Neural cell (in vitro differentiated cells): ENCODE results near the gene FFAR3. TPM values are rescaled to one million over a fixed set of nuclear protein-coding genes. Genes with fewer than 3 reads are reported as not detected.

Experiments
- H2AFZ ChIP-seq: fragments of 200-600, 300-800 bp; sonication (generic), shearing (Covaris generic); 2 replicates; pipeline ENCODE4 v1.6.0; 2014; ENCODE audit warnings: low read depth, mild to moderate bottlenecking, antibody characterized with exemption, low read length, moderate library complexity
- H3F3A ChIP-seq: fragments of 200-600 bp; shearing (Covaris generic); 2 replicates; pipeline ENCODE4 v1.6.1; 2016; ENCODE audit warnings: mild to moderate bottlenecking, moderate library complexity, mixed read lengths, antibody characterized with exemption, low read length; ENCODE audit not compliant: insufficient read depth, poor library complexity, severe bottlenecking
- H3K27ac ChIP-seq: fragments of 200-600, 300-800 bp; sonication (generic), shearing (Covaris generic); 2 replicates; pipeline ENCODE4 v1.5.1; 2014; ENCODE audit warnings: mild to moderate bottlenecking, low read length, moderate library complexity
- H3K27me3 ChIP-seq: fragments of 300-800, 200-600 bp; sonication (generic), shearing (Covaris generic); 2 replicates; pipeline ENCODE4 v1.6.0; 2014; ENCODE audit warnings: mild to moderate bottlenecking, low read depth, low read length, moderate library complexity; ENCODE audit not compliant: insufficient read depth
- H3K36me3 ChIP-seq: fragments of 300-800, 200-600 bp; sonication (generic), shearing (Covaris generic); 2 replicates; pipeline ENCODE4 v1.5.1; 2014; ENCODE audit warnings: mild to moderate bottlenecking, antibody characterized with exemption, low read length, moderate library complexity; ENCODE audit not compliant: insufficient read depth
- H3K4me2 ChIP-seq: fragments of 300-800, 200-600 bp; sonication (generic), shearing (Covaris generic); 2 replicates; pipeline ENCODE4 v1.6.0; 2014; ENCODE audit warnings: mild to moderate bottlenecking, low read length
- H3K4me3 ChIP-seq: fragments of 300-800, 200-600 bp; sonication (generic), shearing (Covaris generic); 2 replicates; pipeline ENCODE4 v1.5.1; 2014; ENCODE audit warnings: mild to moderate bottlenecking, low read length, moderate library complexity
- H3K79me2 ChIP-seq: fragments of 200-600 bp; shearing (Covaris generic); replicated peaks from 2 replicates; pipeline ENCODE4 v1.6.0; 2014; ENCODE audit warnings: mild to moderate bottlenecking, low read length, moderate library complexity; ENCODE audit not compliant: insufficient read depth
- H3K9ac ChIP-seq: fragments of 300-800, 200-600 bp; sonication (generic), shearing (Covaris generic); 2 replicates; pipeline ENCODE4 v1.6.1; 2016; ENCODE audit warnings: mild to moderate bottlenecking, low read length, mixed read lengths
- H3K9me2 ChIP-seq: fragments of 200-600 bp; shearing (Covaris generic); 2 replicates; pipeline ENCODE4 v1.6.1; 2016; ENCODE audit warnings: mild to moderate bottlenecking, low read length, mixed read lengths; ENCODE audit not compliant: insufficient read depth
- H3K9me3 ChIP-seq: fragments of 200-600, 300-800 bp; sonication (generic), shearing (Covaris generic); 2 replicates; pipeline ENCODE4 v1.6.1; 2016; ENCODE audit warnings: mild to moderate bottlenecking, mixed run types, low read length, moderate library complexity, mixed read lengths
- H4K20me1 ChIP-seq: fragments of 200-600 bp; shearing (Covaris generic); 2 replicates; pipeline ENCODE4 v1.6.1; 2016; ENCODE audit warnings: mild to moderate bottlenecking, mixed run types; ENCODE audit not compliant: insufficient read depth
- CTCF ChIP-seq: fragments of 450-650 bp; IDR thresholded peaks from 2 replicates; pipeline ENCODE4 v1.5.1; 2014; ENCODE audit warnings: antibody characterized with exemption, mild to moderate bottlenecking, moderate library complexity; ENCODE audit not compliant: poor library complexity, severe bottlenecking
- EP300 ChIP-seq: fragments of 450-650 bp; conservative IDR thresholded peaks from 2 replicates; pipeline ENCODE4 v1.6.1; 2014; ENCODE audit warnings: antibody characterized with exemption, mild to moderate bottlenecking, moderate library complexity; ENCODE audit not compliant: poor library complexity, severe bottlenecking
- EZH2 ChIP-seq: fragments of 200-600, 300-800 bp; shearing (Covaris generic), sonication (generic); IDR thresholded peaks from 2 replicates; pipeline ENCODE4 v1.6.1; 2014; ENCODE audit warnings: antibody characterized with exemption, low read length, borderline replicate concordance, mild to moderate bottlenecking; ENCODE audit not compliant: insufficient read depth, poor library complexity, severe bottlenecking
- MXI1 ChIP-seq: fragments of 450-650 bp; conservative IDR thresholded peaks from 2 replicates; pipeline ENCODE4 v1.6.1; 2014; ENCODE audit warnings: antibody characterized with exemption, mild to moderate bottlenecking; ENCODE audit not compliant: poor library complexity, severe bottlenecking
- POLR2AphosphoS5 ChIP-seq: IDR thresholded peaks from 2 replicates; pipeline ENCODE4 v1.6.1; 2012
- SMC3 ChIP-seq: fragments of 450-650 bp; conservative IDR thresholded peaks from 2 replicates; pipeline ENCODE4 v1.6.1; 2014; ENCODE audit warnings: antibody characterized with exemption, mild to moderate bottlenecking, moderate library complexity; ENCODE audit not compliant: poor library complexity
- TAF1 ChIP-seq: IDR thresholded peaks from 2 replicates; pipeline ENCODE4 v1.6.1; 2012; ENCODE audit warnings: low read depth
- polyA plus RNA-seq: library from polyadenylated mRNA; depleted of rRNA; stranded (reverse); fragments of >200 nt; gene quantifications from 2 replicates; pipeline ENCODE4 v1.2.3, GENCODE V29; 2014
- TF ChIP-seq, protein P1 (sequence below): IDR thresholded peaks from 2 replicates; pipeline ENCODE4 v1.6.1; 2012; ENCODE audit warnings: borderline replicate concordance

Gene FFAR3
- polyA plus RNA-seq, 1 donor from 2014 or later, result not detected

DNA sequence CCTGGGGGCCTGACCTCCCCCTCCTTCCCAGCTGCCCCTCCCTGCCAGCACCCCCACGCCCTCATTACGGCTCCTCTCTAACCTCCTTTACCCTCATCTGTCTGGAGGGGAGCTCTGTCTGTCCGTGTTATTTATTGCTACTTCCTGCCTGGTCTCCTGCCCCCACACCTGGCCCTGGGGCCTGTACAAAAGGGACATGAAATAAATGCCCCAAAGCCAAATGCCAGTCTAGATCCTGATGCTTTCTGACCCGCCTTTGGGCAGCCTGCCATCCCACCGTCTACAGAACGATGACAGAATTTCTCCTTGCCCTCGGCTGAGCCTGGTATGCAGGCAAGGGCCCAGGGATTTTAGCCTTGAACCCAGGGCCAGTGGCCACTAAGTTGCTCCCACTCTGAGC lies 44.7 kb upstream of the FFAR3 start:
- H4K20me1 ChIP-seq, result no peaks in the 10 kb centered on the region
- H3K4me3 ChIP-seq, result no peak overlapping the region
- no peaks in the 10 kb centered on the region for H3K9me3 ChIP-seq
- no peak overlapping the region for H3K27ac ChIP-seq
- H2AFZ ChIP-seq, result no peak overlapping the region
- no peak overlapping the region for H3K4me2 ChIP-seq
- H3K79me2 ChIP-seq, result no peaks in the 10 kb centered on the region
- H3K9me2 ChIP-seq, result no peaks in the 10 kb centered on the region
- no peak overlapping the region for H3K9ac ChIP-seq
- no peaks in the 10 kb centered on the region for H3K36me3 ChIP-seq
- no peaks in the 10 kb centered on the region for H3F3A ChIP-seq
- no peaks in the 10 kb centered on the region for H3K27me3 ChIP-seq
- TF ChIP-seq SMC3 (no peak), EZH2 (no peak), TAF1 (no peak), CTCF (no peak), MXI1 (no peak), POLR2AphosphoS5 (no peak), EP300 (no peak)
- TF ChIP-seq, protein P1, sequence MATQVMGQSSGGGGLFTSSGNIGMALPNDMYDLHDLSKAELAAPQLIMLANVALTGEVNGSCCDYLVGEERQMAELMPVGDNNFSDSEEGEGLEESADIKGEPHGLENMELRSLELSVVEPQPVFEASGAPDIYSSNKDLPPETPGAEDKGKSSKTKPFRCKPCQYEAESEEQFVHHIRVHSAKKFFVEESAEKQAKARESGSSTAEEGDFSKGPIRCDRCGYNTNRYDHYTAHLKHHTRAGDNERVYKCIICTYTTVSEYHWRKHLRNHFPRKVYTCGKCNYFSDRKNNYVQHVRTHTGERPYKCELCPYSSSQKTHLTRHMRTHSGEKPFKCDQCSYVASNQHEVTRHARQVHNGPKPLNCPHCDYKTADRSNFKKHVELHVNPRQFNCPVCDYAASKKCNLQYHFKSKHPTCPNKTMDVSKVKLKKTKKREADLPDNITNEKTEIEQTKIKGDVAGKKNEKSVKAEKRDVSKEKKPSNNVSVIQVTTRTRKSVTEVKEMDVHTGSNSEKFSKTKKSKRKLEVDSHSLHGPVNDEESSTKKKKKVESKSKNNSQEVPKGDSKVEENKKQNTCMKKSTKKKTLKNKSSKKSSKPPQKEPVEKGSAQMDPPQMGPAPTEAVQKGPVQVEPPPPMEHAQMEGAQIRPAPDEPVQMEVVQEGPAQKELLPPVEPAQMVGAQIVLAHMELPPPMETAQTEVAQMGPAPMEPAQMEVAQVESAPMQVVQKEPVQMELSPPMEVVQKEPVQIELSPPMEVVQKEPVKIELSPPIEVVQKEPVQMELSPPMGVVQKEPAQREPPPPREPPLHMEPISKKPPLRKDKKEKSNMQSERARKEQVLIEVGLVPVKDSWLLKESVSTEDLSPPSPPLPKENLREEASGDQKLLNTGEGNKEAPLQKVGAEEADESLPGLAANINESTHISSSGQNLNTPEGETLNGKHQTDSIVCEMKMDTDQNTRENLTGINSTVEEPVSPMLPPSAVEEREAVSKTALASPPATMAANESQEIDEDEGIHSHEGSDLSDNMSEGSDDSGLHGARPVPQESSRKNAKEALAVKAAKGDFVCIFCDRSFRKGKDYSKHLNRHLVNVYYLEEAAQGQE, result no peak

DNA sequence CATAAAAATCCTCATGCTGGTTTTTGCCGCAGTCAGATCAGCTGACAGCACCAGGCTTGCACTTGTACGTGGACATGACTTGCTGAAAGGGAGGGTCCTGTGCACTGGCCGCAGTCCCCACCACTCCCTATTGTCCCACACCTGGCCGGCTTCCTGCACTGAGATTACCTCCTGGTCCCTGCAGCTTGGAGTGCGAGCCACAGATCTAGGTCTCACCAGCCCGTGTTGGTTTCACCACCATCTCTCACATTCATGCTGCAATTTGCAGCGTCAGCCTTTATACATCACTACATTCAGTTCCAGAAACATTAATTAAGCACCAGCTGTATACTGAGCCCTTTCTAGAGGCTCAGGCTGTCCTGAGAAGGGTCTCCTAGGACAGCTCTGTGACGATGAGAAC lies 44.2 kb upstream of the FFAR3 start:
- TF ChIP-seq EZH2, result no peak
- no peak for TF ChIP-seq CTCF
- TF ChIP-seq, protein P1, result no peak
- TF ChIP-seq EP300, result no peak
- TF ChIP-seq SMC3, result no peak
- TF ChIP-seq MXI1, result no peak
- no peaks in the 10 kb centered on the region for H3K36me3 ChIP-seq
- no peak overlapping the region for H3K9ac ChIP-seq
- no peak overlapping the region for H3K4me2 ChIP-seq
- H3K27ac ChIP-seq, result no peak overlapping the region
- H3K27me3 ChIP-seq, result no peaks in the 10 kb centered on the region
- no peaks in the 10 kb centered on the region for H4K20me1 ChIP-seq
- H3K79me2 ChIP-seq, result no peaks in the 10 kb centered on the region
- no peaks in the 10 kb centered on the region for H3K9me3 ChIP-seq
- no peak overlapping the region for H3K4me3 ChIP-seq
- no peaks in the 10 kb centered on the region for H3K9me2 ChIP-seq
- no peaks in the 10 kb centered on the region for H3F3A ChIP-seq
- H2AFZ ChIP-seq, result no peak overlapping the region
